Measurements from ENCODE around the gene TIMM29.

TIMM29 gene

GRCh38 chr19:10963865-10964264 is 35.3 kb downstream of the TIMM29 start:
- H3K9me2 ChIP-seq (replicated peaks; ENCODE audit: insufficient read depth, low read length): no peaks in the 10 kb centered on the region
- H3K79me2 ChIP-seq (ENCODE audit: low read length): peaks cover 80% of the 10 kb centered on the region
- no peaks in the 10 kb centered on the region for H3K27me3 ChIP-seq (replicated peaks; ENCODE audit: insufficient read depth, low read length)
- H3K36me3 ChIP-seq (replicated peaks; ENCODE audit: insufficient read depth, low read length): no peaks in the 10 kb centered on the region
- H3K4me1 ChIP-seq (ENCODE audit: low read length): peaks cover 19% of the 10 kb centered on the region
- H3K4me3 ChIP-seq (ENCODE audit: low read length): peak overlapping the region; percentile 2; the same call in 1 of the 2 replicates
- TF ChIP-seq EZH2phosphoT487 (IDR thresholded peaks at IDR 0.05; ENCODE audit: low read length) (no peak), EZH2 (optimal IDR thresholded peaks at IDR 0.05; ENCODE audit: low read depth, low read length) (no peak), CTCF (IDR thresholded peaks at IDR 0.05; ENCODE audit: low read length) (no peak)
- H3F3A ChIP-seq (ENCODE audit: insufficient read depth, low read length): peaks cover 24% of the 10 kb centered on the region
- H2AFZ ChIP-seq (ENCODE audit: low read length): no peak overlapping the region
- no peaks in the 10 kb centered on the region for H3K9me3 ChIP-seq (replicated peaks; ENCODE audit: insufficient read depth, low read length)
- peak overlapping the region; percentile 77; the same call in 1 of the 2 replicates for H3K27ac ChIP-seq (ENCODE audit: low read length)
- H4K20me1 ChIP-seq (ENCODE audit: insufficient read depth, low read length): peaks cover 11% of the 10 kb centered on the region; the same call in 1 of the 2 replicates
- no peak for DNase-seq
- peak overlapping the region; percentile 72 for H3K4me2 ChIP-seq (ENCODE audit: low read depth, low read length)
- peak overlapping the region; percentile 6; the same call in 1 of the 2 replicates for H3K9ac ChIP-seq (ENCODE audit: low read length)

GRCh38 chr19:10964903-10965302 is 36.3 kb downstream of the TIMM29 start:
- Histone ChIP-seq H3K79me2 (ENCODE audit: low read length) (peaks cover 87% of the 10 kb centered on the region), H4K20me1 (ENCODE audit: insufficient read depth, low read length) (peaks cover 13% of the 10 kb centered on the region; the same call in 1 of the 2 replicates), H3K9ac (ENCODE audit: low read length) (no peak overlapping the region), H2AFZ (ENCODE audit: low read length) (no peak overlapping the region), H3K9me3 (replicated peaks; ENCODE audit: insufficient read depth, low read length) (no peaks in the 10 kb centered on the region), H3K4me3 (ENCODE audit: low read length) (no peak overlapping the region), H3K4me2 (ENCODE audit: low read depth, low read length) (no peak overlapping the region), H3K27ac (ENCODE audit: low read length) (no peak overlapping the region), H3K9me2 (replicated peaks; ENCODE audit: insufficient read depth, low read length) (no peaks in the 10 kb centered on the region), H3K36me3 (replicated peaks; ENCODE audit: insufficient read depth, low read length) (no peaks in the 10 kb centered on the region), H3F3A (ENCODE audit: insufficient read depth, low read length) (peaks cover 24% of the 10 kb centered on the region), H3K27me3 (replicated peaks; ENCODE audit: insufficient read depth, low read length) (no peaks in the 10 kb centered on the region), H3K4me1 (ENCODE audit: low read length) (peaks cover 16% of the 10 kb centered on the region)
- TF ChIP-seq CTCF (IDR thresholded peaks at IDR 0.05; ENCODE audit: low read length) (no peak), EZH2 (optimal IDR thresholded peaks at IDR 0.05; ENCODE audit: low read depth, low read length) (no peak), EZH2phosphoT487 (IDR thresholded peaks at IDR 0.05; ENCODE audit: low read length) (no peak)
- DNase-seq: no peak

DNA sequence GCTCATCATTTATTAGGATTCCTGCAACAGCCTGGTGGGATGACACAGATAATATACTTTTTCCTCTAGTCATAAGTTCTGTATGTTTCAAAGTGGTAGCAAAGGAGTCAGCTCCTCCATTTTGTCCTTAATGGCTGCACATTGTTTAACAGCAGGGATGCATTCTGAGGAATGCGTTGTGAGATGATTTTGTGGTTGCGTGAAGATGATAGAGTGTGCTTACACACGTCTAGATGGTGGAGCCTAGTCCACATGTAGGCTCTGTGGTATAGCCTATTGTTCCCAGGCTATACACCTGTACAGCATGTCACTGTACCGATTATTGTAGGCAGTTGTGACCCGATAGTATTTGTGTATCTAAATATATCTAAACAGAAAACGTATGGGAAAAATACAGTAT is 36.8 kb downstream of the TIMM29 start:
- Histone ChIP-seq H3K4me2 (ENCODE audit: low read depth, low read length) (no peak overlapping the region), H3K4me1 (ENCODE audit: low read length) (peaks cover 16% of the 10 kb centered on the region), H3K27ac (ENCODE audit: low read length) (no peak overlapping the region), H3K27me3 (replicated peaks; ENCODE audit: insufficient read depth, low read length) (no peaks in the 10 kb centered on the region), H3K9ac (ENCODE audit: low read length) (no peak overlapping the region), H3K79me2 (ENCODE audit: low read length) (peaks cover 87% of the 10 kb centered on the region), H3K4me3 (ENCODE audit: low read length) (no peak overlapping the region), H3F3A (ENCODE audit: insufficient read depth, low read length) (peaks cover 24% of the 10 kb centered on the region), H3K9me2 (replicated peaks; ENCODE audit: insufficient read depth, low read length) (no peaks in the 10 kb centered on the region), H4K20me1 (ENCODE audit: insufficient read depth, low read length) (peaks cover 13% of the 10 kb centered on the region; the same call in 1 of the 2 replicates), H2AFZ (ENCODE audit: low read length) (no peak overlapping the region), H3K36me3 (replicated peaks; ENCODE audit: insufficient read depth, low read length) (no peaks in the 10 kb centered on the region), H3K9me3 (replicated peaks; ENCODE audit: insufficient read depth, low read length) (no peaks in the 10 kb centered on the region)
- no peak for TF ChIP-seq CTCF (IDR thresholded peaks at IDR 0.05; ENCODE audit: low read length)
- TF ChIP-seq EZH2 (optimal IDR thresholded peaks at IDR 0.05; ENCODE audit: low read depth, low read length): no peak
- TF ChIP-seq EZH2phosphoT487 (IDR thresholded peaks at IDR 0.05; ENCODE audit: low read length): no peak
- no peak for DNase-seq
